ENCODE measurements around the gene SOX10. TPM values are rescaled to one million over a fixed set of nuclear protein-coding genes. Genes with fewer than 3 reads are reported as not detected.

SOX10 gene
- total RNA-seq, 3 donors from 2014 or later, result 0.46 to 21.2 (median 1.7) TPM

DNA sequence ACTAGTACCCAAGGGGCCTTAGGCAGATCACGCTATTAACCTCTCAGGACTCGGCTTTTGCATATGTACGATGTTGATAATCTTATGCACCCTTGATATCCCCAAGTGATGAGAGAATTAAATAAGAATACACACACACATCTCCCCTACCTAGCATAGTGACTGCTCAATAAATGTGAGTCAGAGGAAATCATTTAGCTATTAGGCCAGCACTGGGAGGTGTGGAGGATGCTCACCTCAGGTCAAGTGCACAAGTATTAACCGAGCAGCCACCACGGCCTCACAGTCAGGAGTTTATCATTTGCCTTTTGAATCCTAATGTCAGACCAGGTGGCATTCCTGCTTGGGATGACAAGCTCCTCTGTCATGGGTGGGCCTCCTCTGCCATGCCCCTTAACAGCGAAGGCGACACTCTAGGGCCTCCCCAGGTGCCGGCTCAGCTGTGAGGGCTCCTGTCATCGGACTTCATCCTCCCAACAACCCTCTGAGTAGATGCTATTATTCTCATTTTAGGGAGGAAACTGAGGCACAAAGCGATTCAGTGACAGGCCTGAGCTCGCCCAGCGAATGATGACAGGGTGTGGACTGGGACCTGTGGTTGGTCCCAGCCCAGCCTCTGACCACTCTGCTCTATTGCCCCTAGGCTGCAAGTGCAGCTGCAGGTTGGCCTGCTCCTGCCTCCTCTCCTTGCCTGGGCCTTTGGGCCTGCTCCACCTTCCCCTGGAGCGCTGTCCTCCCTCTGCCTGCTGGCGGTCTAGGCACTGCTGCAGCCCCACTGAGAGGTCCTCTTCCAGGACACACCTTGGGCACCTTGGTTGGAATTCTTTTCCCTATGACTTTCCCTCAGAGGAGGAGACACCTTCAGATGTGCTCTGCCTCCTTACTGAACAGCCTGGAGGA lies 5.0 kb upstream of the SOX10 start:
- TF ChIP-seq, protein P1, sequence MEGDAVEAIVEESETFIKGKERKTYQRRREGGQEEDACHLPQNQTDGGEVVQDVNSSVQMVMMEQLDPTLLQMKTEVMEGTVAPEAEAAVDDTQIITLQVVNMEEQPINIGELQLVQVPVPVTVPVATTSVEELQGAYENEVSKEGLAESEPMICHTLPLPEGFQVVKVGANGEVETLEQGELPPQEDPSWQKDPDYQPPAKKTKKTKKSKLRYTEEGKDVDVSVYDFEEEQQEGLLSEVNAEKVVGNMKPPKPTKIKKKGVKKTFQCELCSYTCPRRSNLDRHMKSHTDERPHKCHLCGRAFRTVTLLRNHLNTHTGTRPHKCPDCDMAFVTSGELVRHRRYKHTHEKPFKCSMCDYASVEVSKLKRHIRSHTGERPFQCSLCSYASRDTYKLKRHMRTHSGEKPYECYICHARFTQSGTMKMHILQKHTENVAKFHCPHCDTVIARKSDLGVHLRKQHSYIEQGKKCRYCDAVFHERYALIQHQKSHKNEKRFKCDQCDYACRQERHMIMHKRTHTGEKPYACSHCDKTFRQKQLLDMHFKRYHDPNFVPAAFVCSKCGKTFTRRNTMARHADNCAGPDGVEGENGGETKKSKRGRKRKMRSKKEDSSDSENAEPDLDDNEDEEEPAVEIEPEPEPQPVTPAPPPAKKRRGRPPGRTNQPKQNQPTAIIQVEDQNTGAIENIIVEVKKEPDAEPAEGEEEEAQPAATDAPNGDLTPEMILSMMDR (IDR thresholded peaks at IDR 0.05), result no peak
- DNase-seq (no peak), ATAC-seq (no peak)
- no peak overlapping the region for H3K4me3 ChIP-seq
- no peaks in the 10 kb centered on the region for H3K9me3 ChIP-seq
- no peaks in the 10 kb centered on the region for H3K4me1 ChIP-seq (ENCODE audit: low read depth)
- intact Hi-C loops (cut with DNase I, micrococcal nuclease), result no loop called here
- H3K36me3 ChIP-seq (ENCODE audit: low read depth), result no peaks in the 10 kb centered on the region

DNA sequence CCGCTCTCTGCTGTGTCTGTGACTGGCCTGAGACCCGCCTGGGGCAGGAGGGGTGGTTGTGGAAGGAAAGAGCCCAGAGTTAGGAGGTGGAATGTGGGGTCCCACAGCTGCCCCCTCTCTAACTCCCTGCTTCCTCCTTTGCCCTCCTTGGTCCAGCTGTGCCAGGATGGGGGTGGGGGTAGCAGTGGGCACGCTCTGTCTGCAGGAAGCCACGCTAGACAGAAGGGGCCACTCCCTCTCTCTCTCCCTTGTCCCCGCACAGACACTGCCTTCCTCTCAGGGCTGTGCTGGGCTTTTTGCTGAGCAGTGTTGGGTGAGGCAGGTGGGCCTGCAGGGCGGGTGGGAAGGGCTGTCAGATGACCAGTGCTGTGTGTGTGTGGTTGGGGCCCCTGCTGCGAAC lies 2.0 kb upstream of the SOX10 start:
- Histone ChIP-seq H3K36me3 (ENCODE audit: low read depth) (no peaks in the 10 kb centered on the region), H3K4me1 (ENCODE audit: low read depth) (peaks cover 2% of the 10 kb centered on the region), H3K4me3 (no peak overlapping the region), H3K9me3 (no peaks in the 10 kb centered on the region)
- DNase-seq, result no peak
- TF ChIP-seq, protein P1 (IDR thresholded peaks at IDR 0.05), result no peak
- intact Hi-C loops (cut with DNase I, micrococcal nuclease), result no loop called here
- ATAC-seq, result no peak

DNA sequence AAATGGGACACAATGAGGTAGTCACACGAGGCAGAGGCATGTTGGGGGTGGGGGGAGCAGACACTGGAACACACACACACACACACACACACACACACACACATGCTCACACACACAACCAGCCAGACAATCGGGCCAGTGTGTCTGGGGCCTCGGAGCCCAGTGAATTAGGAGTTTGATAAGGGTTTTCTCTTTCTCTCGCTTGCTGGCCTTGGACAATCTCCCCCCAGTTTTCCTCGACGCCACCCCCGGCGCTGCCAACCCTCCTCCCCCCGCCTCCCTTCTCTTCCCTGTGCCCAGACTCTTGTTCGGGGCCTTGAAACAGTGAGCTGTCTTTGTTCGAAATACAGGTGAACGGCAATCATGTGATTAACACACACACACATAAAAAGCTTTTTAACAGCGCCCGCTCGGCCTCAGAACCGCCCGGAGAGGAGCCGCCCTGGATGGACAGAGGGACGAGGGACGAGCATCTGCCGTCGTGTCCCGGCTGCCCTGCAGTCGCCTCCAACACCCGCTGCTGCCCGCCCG lies 1.5 kb upstream of the SOX10 start:
- Histone ChIP-seq H3K4me1 (ENCODE audit: low read depth) (peaks cover 2% of the 10 kb centered on the region), H3K4me3 (no peak overlapping the region), H3K36me3 (ENCODE audit: low read depth) (no peaks in the 10 kb centered on the region), H3K9me3 (no peaks in the 10 kb centered on the region)
- TF ChIP-seq, protein P1 (IDR thresholded peaks at IDR 0.05), result no peak
- intact Hi-C loops (cut with DNase I, micrococcal nuclease), result no loop called here
- DNase-seq (no peak), ATAC-seq (no peak)

- Histone ChIP-seq H3K9me3 (no peaks in the 10 kb centered on the region), H3K4me3 (no peak overlapping the region), H3K36me3 (ENCODE audit: low read depth) (no peaks in the 10 kb centered on the region), H3K4me1 (ENCODE audit: low read depth) (peaks cover 2% of the 10 kb centered on the region)
- DNase-seq (no peak), ATAC-seq (no peak)
- TF ChIP-seq, protein P1 (IDR thresholded peaks at IDR 0.05), result no peak
- intact Hi-C loops (cut with DNase I, micrococcal nuclease), result no loop called here
These were observed 763 bp upstream of the SOX10 start for GRCh38 chr22:37985050-37985585.

DNA sequence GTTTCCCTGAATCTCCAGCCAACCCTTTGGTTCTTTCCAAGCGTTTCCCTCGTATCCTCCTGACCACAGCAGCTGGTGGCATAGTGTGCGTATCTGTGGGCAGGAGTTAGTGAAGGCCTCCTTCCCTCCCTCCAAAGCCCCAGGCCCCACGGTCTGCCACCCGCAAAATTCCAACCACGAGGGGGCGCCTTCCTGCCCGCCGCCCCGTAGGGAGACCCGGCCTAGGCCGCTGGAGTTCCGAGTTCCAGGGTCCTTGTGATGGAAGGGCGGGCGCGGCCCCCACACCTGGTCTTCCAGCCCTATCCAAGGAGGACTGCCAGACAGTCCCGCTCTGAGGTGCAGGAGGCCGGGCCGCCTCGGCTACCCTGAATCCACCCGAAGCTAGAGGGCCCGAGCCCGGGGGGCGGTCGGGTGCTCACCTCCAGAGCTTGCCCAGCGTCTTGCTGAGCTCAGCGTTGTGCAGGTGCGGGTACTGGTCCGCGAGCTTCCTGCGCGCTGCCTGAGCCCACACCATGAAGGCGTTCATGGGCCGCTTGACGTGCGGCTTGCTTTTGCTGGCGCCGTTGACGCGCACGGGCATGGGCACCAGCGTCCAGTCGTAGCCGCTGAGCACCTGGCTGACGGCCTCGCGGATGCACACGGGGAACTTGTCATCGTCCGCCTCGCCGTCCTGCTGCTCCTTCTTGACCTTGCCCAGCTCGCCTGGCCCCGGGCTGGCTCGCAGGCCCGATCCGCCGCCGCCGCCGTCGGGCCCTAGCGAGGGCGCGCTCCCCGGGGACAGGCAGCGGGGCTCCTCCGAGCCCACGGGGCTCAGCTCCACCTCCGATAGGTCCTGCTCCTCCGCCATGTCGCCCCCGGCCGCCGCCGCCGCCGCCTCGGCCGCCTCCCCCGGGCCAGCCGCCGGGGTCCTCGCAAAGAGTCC lies 1.2 kb downstream of the SOX10 start:
- DNase-seq (no peak), ATAC-seq (no peak)
- intact Hi-C loops (cut with DNase I, micrococcal nuclease), result no loop called here
- H3K4me1 ChIP-seq (ENCODE audit: low read depth), result peaks cover 2% of the 10 kb centered on the region
- no peaks in the 10 kb centered on the region for H3K36me3 ChIP-seq (ENCODE audit: low read depth)
- no peak overlapping the region for H3K4me3 ChIP-seq
- H3K9me3 ChIP-seq, result no peaks in the 10 kb centered on the region
- TF ChIP-seq, protein P1 (IDR thresholded peaks at IDR 0.05), result no peak
